Measurements from ENCODE around the gene SIAH3.

Gene SIAH3

GRCh38 chr13:45876781-45877180 is 25.2 kb upstream of the SIAH3 start:
- no peaks in the 10 kb centered on the region for H3K4me1 ChIP-seq (ENCODE audit: control insufficient read depth, insufficient read depth, low read length)
- ChIA-PET CTCF (no interaction called here), POLR2A (no interaction called here)
- H3K36me3 ChIP-seq (ENCODE audit: control insufficient read depth in 2 of 2, insufficient read depth in 1 of 2, low read length in 2 of 2) = no peaks in the 10 kb centered on the region
- H3K4me3 ChIP-seq (ENCODE audit: low read depth, low read length) = no peak overlapping the region
- H3K27ac ChIP-seq (ENCODE audit: extremely low read depth, low read depth, low read length) = no peak overlapping the region
- TF ChIP-seq REST (tag by site-specific recombination; IDR thresholded peaks at IDR 0.05) (no peak), GLI4 (tag by site-specific recombination; IDR thresholded peaks at IDR 0.05) (no peak), ZNF704 (tag by site-specific recombination; IDR thresholded peaks at IDR 0.05) (no peak), ZNF585B (tag by site-specific recombination; IDR thresholded peaks at IDR 0.05) (no peak), ZNF157 (tag by site-specific recombination; IDR thresholded peaks at IDR 0.05) (no peak), ZNF416 (tag by site-specific recombination; IDR thresholded peaks at IDR 0.05) (no peak), ZNF664 (tag by site-specific recombination; IDR thresholded peaks at IDR 0.05) (no peak), ZNF26 (tag by site-specific recombination; IDR thresholded peaks at IDR 0.05) (no peak), KLF16 (tag by site-specific recombination; IDR thresholded peaks at IDR 0.05) (no peak), ZNF404 (tag by site-specific recombination; IDR thresholded peaks at IDR 0.05) (no peak), ZNF791 (tag by site-specific recombination; IDR thresholded peaks at IDR 0.05) (no peak)
- H3K9me3 ChIP-seq (ENCODE audit: control insufficient read depth, insufficient read depth, low read depth, low read length) = no peaks in the 10 kb centered on the region

- Histone ChIP-seq H3K4me1 (ENCODE audit: control insufficient read depth, insufficient read depth, low read length) (no peaks in the 10 kb centered on the region), H3K9me3 (ENCODE audit: control insufficient read depth, insufficient read depth, low read depth, low read length) (no peaks in the 10 kb centered on the region), H3K27ac (ENCODE audit: extremely low read depth, low read depth, low read length) (no peak overlapping the region), H3K36me3 (ENCODE audit: control insufficient read depth in 2 of 2, insufficient read depth in 1 of 2, low read length in 2 of 2) (no peaks in the 10 kb centered on the region), H3K4me3 (ENCODE audit: low read depth, low read length) (no peak overlapping the region)
- ChIA-PET POLR2A (no interaction called here), CTCF (interaction anchor here (0.7 kb wide), 1 partner anchor 25 kb away, joined by 3 read pairs; no protein-coding TSS in a partner anchor)
- TF ChIP-seq ZNF223 (tag by site-specific recombination; IDR thresholded peaks at IDR 0.05) (peak; percentile 45; the same call in 1 of the 2 replicates), ZNF621 (tag by site-specific recombination; IDR thresholded peaks at IDR 0.05) (no peak)
Observed at GRCh38 chr13:45875951-45876350, 24.4 kb upstream of the SIAH3 start.

- Histone ChIP-seq H3K36me3 (ENCODE audit: control insufficient read depth in 2 of 2, insufficient read depth in 1 of 2, low read length in 2 of 2) (no peaks in the 10 kb centered on the region), H3K4me1 (ENCODE audit: control insufficient read depth, insufficient read depth, low read length) (no peaks in the 10 kb centered on the region), H3K9me3 (ENCODE audit: control insufficient read depth, insufficient read depth, low read depth, low read length) (no peaks in the 10 kb centered on the region), H3K27ac (ENCODE audit: extremely low read depth, low read depth, low read length) (no peak overlapping the region), H3K4me3 (ENCODE audit: low read depth, low read length) (no peak overlapping the region)
- POLR2A ChIA-PET = interaction anchor here (0.6 to 0.7 kb wide), 2 partner anchors 19 to 507 kb away, joined by 3 read pairs; no protein-coding TSS in a partner anchor
- CTCF ChIA-PET = interaction anchor here (0.6 kb wide), 1 partner anchor 130 kb away, joined by 8 read pairs; no protein-coding TSS in a partner anchor
- no peak for TF ChIP-seq KLF17 (tag by site-specific recombination; IDR thresholded peaks at IDR 0.05)
- TF ChIP-seq ZNF768 (tag by site-specific recombination; IDR thresholded peaks at IDR 0.05) = no peak
- TF ChIP-seq ZNF335 (tag by site-specific recombination; conservative IDR thresholded peaks at IDR 0.05) = no peak
- TF ChIP-seq ZNF18 (tag by site-specific recombination; IDR thresholded peaks at IDR 0.05) = no peak
- no peak for TF ChIP-seq ZBTB49 (tag by site-specific recombination; IDR thresholded peaks at IDR 0.05; ENCODE audit: low read depth)
- no peak for TF ChIP-seq ZNF629 (tag by site-specific recombination; IDR thresholded peaks at IDR 0.05)
- no peak for TF ChIP-seq ZFP37 (tag by site-specific recombination; IDR thresholded peaks at IDR 0.05)
Observed at GRCh38 chr13:45873491-45874325, 22.2 kb upstream of the SIAH3 start.
